HFF-Myc (cell line): Measurements from ENCODE around the gene MARS1.
"Not testable (repeated sequence)": the region's sequence is repeated elsewhere in the genome, so short reads cannot be mapped to it uniquely, and the experiment has no call there.

Experiments
- DNase-seq: peaks from one replicate; pipeline ENCODE4 v3.0.0-alpha.2; 2011; ENCODE audit warnings: low read depth; ENCODE audit errors: extremely low read depth
- H3K4me3 ChIP-seq: replicated peaks from 2 replicates; pipeline ENCODE4 v1.5.1; 2011; ENCODE audit warnings: low read depth, mild to moderate bottlenecking, control low read depth, low read length
- TF ChIP-seq, protein P1 (sequence below): IDR thresholded peaks from 2 replicates; pipeline ENCODE4 v1.5.1; 2012; ENCODE audit warnings: mild to moderate bottlenecking, low read depth, low read length, control low read depth; ENCODE audit errors: missing control alignments

The MARS1 gene

DNA sequence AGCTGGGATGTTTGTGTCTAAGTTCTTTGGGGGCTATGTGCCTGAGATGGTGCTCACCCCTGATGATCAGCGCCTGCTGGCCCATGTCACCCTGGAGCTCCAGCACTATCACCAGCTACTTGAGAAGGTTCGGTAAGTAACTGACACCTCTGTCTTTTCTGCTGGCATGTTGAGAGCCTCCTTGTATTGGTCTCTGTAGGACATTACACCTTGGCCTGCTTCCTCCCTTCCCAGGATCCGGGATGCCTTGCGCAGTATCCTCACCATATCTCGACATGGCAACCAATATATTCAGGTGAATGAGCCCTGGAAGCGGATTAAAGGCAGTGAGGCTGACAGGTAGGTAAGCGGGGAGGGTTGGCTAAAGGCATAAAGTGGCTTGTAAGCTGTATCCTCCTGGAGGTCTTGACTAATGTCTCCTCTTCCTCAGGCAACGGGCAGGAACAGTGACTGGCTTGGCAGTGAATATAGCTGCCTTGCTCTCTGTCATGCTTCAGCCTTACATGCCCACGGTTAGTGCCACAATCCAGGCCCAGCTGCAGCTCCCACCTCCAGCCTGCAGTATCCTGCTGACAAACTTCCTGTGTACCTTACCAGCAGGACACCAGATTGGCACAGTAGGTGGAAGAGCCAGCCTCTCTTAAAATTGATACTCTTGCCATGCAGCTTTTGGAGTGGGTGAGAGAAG lies 27.0 kb downstream of the MARS1 start:
- no peak for DNase-seq
- TF ChIP-seq, protein P1, sequence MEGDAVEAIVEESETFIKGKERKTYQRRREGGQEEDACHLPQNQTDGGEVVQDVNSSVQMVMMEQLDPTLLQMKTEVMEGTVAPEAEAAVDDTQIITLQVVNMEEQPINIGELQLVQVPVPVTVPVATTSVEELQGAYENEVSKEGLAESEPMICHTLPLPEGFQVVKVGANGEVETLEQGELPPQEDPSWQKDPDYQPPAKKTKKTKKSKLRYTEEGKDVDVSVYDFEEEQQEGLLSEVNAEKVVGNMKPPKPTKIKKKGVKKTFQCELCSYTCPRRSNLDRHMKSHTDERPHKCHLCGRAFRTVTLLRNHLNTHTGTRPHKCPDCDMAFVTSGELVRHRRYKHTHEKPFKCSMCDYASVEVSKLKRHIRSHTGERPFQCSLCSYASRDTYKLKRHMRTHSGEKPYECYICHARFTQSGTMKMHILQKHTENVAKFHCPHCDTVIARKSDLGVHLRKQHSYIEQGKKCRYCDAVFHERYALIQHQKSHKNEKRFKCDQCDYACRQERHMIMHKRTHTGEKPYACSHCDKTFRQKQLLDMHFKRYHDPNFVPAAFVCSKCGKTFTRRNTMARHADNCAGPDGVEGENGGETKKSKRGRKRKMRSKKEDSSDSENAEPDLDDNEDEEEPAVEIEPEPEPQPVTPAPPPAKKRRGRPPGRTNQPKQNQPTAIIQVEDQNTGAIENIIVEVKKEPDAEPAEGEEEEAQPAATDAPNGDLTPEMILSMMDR = no peak
- no peak overlapping the region for H3K4me3 ChIP-seq

DNA sequence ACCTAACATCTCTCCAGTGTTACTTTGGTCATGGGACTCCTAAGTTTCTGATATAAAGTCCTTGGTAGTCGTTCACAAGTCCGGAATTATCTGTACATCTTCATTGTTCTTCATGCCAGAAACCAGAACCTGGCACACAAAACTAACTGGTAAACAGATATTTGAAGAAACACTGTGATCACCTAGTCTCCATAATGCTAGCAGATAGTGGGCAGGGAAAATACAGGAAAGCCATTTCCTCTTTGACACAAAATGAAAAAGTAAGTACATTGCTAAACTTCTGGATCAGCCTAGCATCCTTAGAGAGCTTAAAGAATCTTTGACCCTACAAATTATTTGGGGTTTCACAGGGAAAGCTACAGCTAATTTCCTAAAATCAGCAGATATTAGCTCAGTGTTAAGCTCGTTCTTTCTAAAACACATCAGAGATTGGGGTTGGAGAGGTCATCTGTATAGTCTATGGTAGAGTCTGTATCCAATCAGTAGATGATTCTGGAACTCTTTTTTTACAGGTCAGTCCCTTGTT lies 27.6 kb downstream of the MARS1 start:
- no peak for DNase-seq
- TF ChIP-seq, protein P1 = no peak
- H3K4me3 ChIP-seq = no peak overlapping the region

DNA sequence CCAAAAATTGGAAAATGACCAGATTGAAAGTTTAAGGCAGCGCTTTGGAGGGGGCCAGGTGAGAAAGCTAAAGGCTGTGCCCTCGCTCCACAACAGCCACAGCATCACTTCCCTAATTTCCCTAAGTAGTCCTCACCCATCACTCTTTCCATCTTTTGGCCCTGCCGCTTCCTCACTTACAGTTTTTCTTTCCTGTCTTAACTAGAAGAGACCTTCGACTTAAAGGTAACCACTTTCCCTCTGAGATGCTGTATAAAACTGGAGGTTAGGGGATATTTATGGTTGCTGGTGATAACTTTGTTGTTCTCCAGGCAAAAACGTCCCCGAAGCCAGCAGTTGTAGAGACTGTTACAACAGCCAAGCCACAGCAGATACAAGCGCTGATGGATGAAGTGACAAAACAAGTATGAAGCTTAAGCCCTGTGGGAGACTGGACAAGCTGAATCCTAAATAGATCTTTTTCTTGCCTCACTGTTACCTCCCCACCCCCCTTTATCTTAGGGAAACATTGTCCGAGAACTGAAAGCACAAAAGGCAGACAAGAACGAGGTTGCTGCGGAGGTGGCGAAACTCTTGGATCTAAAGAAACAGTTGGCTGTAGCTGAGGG lies 28.2 kb downstream of the MARS1 start:
- no peak overlapping the region for H3K4me3 ChIP-seq
- TF ChIP-seq, protein P1 = no peak
- no peak for DNase-seq

DNA sequence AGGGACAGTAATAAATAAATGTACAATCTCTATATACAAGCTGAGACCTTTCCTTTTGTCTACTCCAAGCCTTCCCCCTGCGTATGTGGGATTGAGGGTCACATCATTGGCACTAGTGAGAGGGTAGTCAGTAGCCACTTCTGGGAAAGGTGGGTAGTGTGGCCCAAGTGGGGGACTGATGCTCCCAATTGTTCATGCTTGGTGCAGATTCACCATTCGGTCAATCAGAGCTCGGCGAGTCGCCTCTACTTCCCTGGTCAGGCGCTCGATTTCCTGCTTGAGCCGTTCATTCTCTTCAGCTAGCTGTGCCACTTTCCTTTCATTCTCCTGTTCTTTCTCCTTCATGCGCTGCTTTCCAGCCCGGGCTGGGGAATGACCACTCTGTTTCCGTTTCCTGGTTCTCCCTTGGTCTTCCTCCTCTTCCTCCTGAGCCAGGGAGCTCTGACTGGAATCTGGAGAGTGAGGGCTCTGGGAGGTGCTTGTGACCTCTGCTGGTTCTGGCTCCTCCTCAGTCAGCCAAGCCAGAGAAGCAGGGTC lies 28.8 kb downstream of the MARS1 start:
- TF ChIP-seq, protein P1 = no peak

DNA sequence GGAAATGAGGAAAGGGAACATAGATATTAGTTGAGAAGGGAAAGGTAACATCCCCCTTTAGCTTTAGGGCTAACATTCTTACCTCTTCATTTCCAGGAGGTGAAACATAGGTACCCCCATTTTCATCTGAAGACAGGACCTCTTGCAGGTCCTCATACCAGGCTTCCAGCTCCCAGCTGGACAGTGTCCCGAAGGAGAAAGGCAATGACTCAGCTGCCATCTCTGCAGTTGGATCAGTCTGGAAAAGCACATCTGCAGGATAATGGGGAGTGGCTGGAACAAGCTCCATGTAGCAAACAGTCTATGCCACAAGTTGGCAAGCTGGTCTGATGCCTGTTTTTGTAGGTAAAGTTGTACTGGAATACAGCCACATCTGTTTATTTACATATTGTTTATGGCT lies 29.3 kb downstream of the MARS1 start:
- TF ChIP-seq, protein P1 = no peak
- DNase-seq = no peak
- no peak overlapping the region for H3K4me3 ChIP-seq

More for the DNA sequence above, 28.8 kb downstream of the MARS1 start:
- no peak overlapping the region for H3K4me3 ChIP-seq
- DNase-seq = no peak

DNA sequence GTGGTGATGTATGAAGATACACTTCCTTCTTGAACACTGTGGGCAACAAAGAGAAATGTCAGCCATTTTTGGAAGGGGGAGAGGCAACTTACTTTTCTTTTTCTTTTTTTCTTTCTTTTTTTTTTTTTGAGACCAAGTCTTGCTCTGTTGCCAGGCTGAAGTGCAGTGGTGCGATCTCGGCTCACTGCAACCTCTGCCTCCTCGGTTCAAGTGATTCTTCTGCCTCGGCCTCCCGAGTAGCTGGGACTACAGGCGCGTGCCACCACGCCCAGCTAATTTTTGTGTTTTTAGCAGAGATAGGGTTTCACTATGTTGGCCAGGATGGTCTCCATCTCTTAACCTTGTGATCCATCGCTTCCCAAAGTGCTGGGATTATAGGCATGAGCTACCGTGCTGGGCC lies 29.9 kb downstream of the MARS1 start:
- peak overlapping the region; percentile 69; the same call in 1 of the 2 replicates for H3K4me3 ChIP-seq
- DNase-seq = not testable (repeated sequence)

DNA sequence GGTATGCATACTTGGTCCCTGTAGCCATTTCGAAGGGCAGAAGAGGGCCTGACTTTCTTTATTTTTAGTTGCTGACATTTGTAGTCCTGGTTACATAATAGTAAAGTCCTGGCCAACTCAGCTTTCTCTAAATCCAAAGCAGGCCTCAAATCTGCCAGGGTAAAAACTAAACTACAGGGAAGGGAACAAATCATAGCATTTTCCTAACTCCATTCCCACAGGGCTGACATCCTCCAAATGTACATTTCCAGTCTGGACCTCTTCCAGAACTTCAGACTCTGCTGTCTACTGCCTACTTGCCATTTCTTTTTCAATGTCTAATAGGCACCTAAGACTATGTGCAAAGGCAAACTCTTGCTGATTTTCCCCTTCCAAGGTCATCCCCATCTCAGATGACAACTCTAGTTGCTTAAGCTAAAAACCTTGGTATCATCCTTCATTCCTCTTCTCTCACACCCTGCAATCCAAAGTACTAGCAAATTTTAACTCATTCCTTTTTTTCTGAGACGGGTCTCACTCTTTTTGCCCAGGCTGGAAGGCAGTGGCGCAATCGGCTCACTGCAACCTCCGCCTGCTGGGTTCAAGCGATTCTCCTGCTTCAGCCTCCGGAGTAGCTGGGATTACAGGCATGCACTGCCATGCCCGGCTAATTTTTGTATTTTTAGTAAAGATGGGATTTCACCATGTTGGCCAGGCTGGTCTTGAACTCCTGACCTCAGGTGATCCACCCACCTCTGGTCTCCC lies 30.5 kb downstream of the MARS1 start:
- peak overlapping the region; percentile 69 for H3K4me3 ChIP-seq
- TF ChIP-seq, protein P1 = no peak

More for the DNA sequence above, 30.5 kb downstream of the MARS1 start:
- no peak for DNase-seq
